A172 (cell line): Measurements from ENCODE around the gene C19orf47. TPM values are rescaled to one million over a fixed set of nuclear protein-coding genes. Genes with fewer than 3 reads are reported as not detected.
A peak's percentile ranks its signal among the peaks of the same experiment; 100 is the strongest.

Experiments used
- DNase-seq: peaks from one replicate; pipeline ENCODE4 v3.0.0-alpha.2; 2015; ENCODE audit warnings: low spot score
- total RNA-seq: library from RNA; depleted of rRNA; stranded (reverse); fragments of >200 nt; shearing (Covaris generic); gene quantifications from 2 replicates; pipeline ENCODE4 v1.2.3, GENCODE V29; 2014; rRNA removed

Gene C19orf47
- 6.5 and 11.0 TPM in 2 replicates for total RNA-seq

GRCh38 chr19:40348125-40348913 lies at the start of gene C19orf47, which contains the start of gene PLD3:
Gene C19orf47, minus strand, starts transcription at chr19:40348397. Its CDS starts 6,540 bp downstream, at chr19:40341857.
Gene PLD3, plus strand, starts transcription at chr19:40348695. Its CDS starts 17,789 bp downstream, at chr19:40366484.
- peak; percentile 98 for DNase-seq

DNA sequence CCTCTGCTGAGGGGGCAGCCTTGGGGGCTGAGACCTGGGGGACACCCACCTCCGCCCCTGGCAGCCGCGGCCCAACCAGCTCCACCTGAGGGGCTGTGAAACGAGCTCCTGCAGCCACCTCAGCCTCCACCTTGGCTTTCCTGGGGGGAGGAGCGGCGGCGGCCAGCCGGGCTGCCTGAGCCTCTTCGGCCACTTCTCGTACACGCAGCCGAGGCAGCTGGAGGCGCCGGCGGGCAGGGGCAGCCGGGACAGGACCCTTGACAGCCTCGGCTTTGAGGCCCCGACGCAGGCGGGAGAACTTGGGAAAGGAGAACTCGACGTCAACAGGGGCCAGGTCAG lies 49.3 kb upstream of the C19orf47 start:
- DNase-seq: no peak

- DNase-seq: no peak
Measured at GRCh38 chr19:40396886-40397567, 48.8 kb upstream of the C19orf47 start.

DNA sequence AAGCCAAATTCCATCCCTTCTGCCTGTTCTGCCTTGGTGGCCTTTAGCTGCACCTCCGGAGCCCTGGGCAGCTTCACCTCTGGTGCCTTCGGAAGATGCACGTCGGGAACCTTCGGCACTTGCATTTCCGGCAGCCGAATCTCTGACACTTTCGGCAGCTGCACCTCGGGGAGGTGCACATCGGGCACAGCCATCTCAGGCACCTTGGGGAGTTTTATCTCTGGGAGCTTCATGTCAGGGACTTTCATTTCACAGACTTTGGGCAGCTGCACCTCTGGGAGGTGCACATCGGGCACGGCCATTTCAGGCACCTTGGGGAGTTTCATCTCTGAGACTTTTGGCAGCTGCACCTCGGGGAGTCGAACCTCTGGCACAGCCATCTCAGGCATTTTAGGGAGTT lies 47.8 kb upstream of the C19orf47 start:
- DNase-seq: no peak

DNA sequence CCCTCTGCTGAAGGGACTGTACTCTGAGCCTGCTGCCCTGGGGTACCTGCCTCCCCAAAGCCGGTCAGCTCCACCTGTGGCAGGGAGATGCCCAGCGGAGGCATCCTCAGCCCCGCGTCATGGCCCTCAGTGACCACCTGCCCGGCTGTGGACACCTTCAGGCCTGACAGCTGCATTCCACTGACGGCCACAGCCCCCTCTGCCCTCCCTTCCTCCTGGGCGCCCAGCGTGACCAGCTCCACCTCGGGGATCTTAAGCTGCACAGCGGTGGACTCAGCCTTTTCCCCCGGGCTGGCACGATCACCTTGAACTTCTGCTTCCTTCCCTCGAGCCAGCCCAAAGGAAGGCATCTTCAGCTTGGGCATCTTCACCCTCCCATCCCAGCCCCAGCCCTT lies 46.6 kb upstream of the C19orf47 start:
- DNase-seq: no peak

- no peak for DNase-seq
Measured at GRCh38 chr19:40393894-40394815, 46.0 kb upstream of the C19orf47 start.

DNA sequence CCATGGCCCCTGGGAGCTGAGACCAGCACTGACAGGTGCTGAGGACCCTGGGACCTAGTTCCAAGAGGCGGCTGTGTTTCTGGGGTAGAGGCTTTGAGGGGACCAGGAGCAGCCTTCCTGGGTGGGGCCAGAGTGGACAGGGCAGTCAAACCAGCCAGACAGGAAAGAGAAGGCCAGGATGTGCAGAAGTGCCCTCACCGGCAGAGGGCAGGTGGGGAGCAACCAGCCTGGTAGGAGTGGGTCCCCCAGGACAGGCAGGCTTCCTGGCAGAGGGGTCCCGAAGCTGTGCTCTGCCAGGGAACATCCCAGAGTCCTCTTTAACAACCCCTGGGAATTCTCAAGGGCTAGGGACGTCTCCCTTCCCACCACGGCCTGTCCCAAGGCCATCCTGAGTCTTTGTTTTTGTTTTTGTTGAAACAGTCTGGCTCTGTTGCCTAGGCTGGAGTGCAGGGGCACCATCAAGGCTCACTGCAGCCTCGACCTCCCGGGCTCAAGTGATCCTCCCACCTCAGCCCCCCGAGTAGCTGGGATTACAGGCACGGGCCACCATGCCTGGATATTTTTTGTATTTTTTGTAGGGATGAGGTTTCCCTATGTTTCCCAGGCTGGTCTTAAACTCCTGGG lies 44.8 kb upstream of the C19orf47 start:
- no peak for DNase-seq

DNA sequence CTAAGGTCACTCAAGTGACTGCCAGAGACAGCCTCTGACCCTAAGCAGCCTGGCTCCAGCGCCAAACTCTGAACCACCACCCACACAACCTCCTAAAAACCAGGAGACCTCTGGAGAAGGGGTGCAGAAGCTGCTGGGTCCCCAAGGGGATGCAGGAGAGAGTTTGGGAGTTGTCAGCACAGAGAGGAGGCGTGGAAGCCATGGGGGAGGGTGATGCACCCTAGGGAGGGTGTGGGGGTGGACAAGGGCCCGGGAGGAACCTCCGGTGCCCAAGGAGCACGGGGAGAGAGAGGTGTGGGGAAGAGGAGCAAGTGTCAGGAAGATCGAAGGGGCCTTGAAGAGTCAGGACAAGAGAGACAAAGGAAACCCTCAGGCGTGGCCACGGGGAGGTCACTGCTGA lies 43.9 kb upstream of the C19orf47 start:
- DNase-seq: no peak

- no peak for DNase-seq
Measured at GRCh38 chr19:40390084-40390742, 42.0 kb upstream of the C19orf47 start, which contains the start of gene HIPK4. Gene HIPK4, minus strand, starts transcription at chr19:40390181. Its CDS starts 279 bp downstream, at chr19:40389902.

GRCh38 chr19:40389404-40390083 lies 41.3 kb upstream of the C19orf47 start:
- DNase-seq: no peak

- DNase-seq: no peak
Measured at GRCh38 chr19:40388481-40388880, 40.3 kb upstream of the C19orf47 start.

DNA sequence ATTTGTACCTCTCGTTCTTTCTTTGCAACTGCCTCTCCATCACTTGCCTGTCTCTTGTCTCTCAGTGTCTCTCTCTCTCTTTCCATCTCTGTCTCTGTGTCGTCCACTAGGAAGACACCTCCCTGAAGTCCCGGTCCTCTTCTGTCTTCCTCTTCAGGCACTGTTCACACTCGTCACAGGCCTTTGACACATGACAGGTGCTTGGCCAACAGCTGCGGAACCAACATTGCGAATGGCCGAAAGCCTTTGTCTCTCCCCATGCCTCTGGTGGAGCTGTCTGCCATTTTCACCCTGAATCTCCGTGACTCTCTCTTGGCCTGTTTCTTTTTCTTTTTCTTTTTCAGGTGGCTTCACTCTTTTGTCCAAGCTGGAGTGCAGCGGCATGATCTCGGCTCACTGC lies 39.0 kb upstream of the C19orf47 start:
- no peak for DNase-seq

DNA sequence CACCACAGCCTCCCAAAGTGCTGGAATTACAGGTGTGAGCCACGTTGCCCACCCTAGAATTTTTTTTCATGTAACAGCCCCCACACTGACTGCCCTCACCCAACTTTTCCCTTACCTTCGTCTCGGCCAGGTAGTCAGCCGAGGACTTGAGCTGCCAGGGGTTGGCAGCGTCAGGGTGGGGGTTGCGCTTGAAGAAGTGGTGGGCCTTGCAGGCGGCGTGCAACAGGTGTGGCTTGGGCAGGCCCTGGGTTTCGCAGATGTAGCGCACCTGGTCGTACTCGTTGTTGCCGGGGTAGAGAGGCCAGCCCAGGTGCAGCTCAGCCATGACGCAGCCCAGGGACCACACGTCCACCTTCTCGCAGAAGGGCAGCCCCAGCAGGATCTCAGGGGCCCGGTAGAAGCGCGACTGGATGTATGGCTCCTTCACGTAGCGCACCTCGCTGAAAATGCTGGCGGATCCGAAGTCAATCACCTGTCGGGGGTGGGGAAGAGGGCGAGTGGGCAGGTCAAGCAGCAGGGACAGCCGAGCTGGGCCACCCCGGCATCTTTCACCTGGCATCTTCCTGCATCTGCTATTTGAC lies 35.6 kb upstream of the C19orf47 start:
- no peak for DNase-seq

- DNase-seq: no peak
Measured at GRCh38 chr19:40381321-40381720, 33.1 kb upstream of the C19orf47 start.

DNA sequence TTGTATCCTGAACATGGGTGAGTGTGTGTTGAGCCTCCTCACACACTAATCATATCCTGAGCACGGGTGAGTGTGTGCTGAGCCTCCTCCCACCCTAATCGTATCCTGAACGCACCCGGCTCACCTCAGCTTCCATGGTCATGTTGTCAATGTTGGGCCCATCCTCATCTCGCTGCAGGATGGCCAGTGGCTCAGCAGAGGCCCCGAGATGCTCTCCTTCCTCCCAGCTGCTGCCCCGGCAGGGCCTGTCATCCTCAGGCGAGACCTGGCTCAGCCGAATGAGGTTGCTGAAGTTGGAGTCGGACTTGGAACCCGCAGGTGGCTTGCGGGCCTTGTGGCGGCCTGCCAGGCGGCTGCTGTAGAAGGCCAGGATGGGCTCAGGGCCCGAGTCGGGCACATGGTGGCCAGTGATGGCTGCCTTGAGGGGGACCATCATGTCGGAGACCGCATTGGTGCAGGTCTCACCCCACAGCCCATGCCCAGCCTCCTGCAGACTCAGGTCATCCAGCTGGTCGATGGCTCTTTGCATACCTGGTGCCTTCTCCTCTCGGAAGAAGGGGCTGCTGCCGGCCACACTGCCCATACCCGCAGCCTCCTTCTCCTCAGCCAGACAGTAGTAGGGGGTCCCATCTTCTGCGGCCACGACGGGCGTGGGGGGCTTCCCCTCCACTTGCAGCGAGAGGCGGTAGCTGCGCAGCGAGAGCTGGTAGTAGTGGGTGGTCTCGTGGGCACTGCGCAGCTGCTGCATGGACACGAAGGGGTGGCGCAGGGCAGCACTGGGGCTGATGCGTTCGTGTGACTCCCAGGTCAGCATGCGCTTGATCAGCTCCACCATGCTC lies 32.2 kb upstream of the C19orf47 start:
- no peak for DNase-seq

- no peak for DNase-seq
Measured at GRCh38 chr19:40379446-40380198, 31.4 kb upstream of the C19orf47 start.

GRCh38 chr19:40378509-40378908 lies 30.3 kb upstream of the C19orf47 start:
- DNase-seq: no peak

- no peak for DNase-seq
Measured at GRCh38 chr19:40377876-40378385, 29.7 kb upstream of the C19orf47 start.
